Panc1 (cell line): ENCODE data around the gene LUZP2. TPM values are rescaled to one million over a fixed set of nuclear protein-coding genes. Genes with fewer than 3 reads are reported as not detected.

Experiments
- ATAC-seq: fragments of 200-7000 bp; cut with Tn5 transposase; 2 replicates; pipeline ENCODE4 v1.9.1; 2020; ENCODE audit warnings: mild to moderate bottlenecking, moderate library complexity
- BruUV-seq: library from RNA; stranded (reverse); fragments of 400-500 nt; replicated peaks from 2 replicates; lab custom pipeline; 2021; lab: Mats Ljungman, UMichigan
- CTCF ChIA-PET: fragments of 300-600 bp; sonication (Branson Sonifier 250); formaldehyde crosslinking; loops from one replicate; lab custom pipeline; 2022; ENCODE audit warnings: antibody characterized with exemption; lab: Charles Lee
- POLR2A ChIA-PET: fragments of 300-600 bp; sonication (Branson Sonifier 250); formaldehyde crosslinking; loops from one replicate; lab custom pipeline; 2022; ENCODE audit warnings: antibody characterized with exemption; lab: Charles Lee
- DNase-seq: peaks from one replicate; pipeline ENCODE4 v3.0.0-alpha.2; 2010; ENCODE audit warnings: low read depth, low spot score
- H3K27ac ChIP-seq: 2 replicates; pipeline ENCODE4 v1.5.1; 2011; ENCODE audit warnings: mild to moderate bottlenecking, low read length, inconsistent platforms
- H3K27me3 ChIP-seq: fragments of 200-500 bp; sonication (Bioruptor generic); 2 replicates; pipeline ENCODE4 v1.6.0; 2014; ENCODE audit warnings: low read length, inconsistent platforms; ENCODE audit not compliant: control insufficient read depth, insufficient read depth
- H3K36me3 ChIP-seq: fragments of 200-500 bp; sonication (Bioruptor generic); 2 replicates; pipeline ENCODE4 v1.5.1; 2014; ENCODE audit warnings: inconsistent platforms, mild to moderate bottlenecking, low read length, moderate library complexity; ENCODE audit not compliant: control insufficient read depth, insufficient read depth
- H3K4me1 ChIP-seq: 2 replicates; pipeline ENCODE4 v1.5.1; 2011; ENCODE audit warnings: inconsistent platforms, mild to moderate bottlenecking, low read length, moderate library complexity; ENCODE audit not compliant: control insufficient read depth, insufficient read depth
- H3K4me3 ChIP-seq, 2 experiments: 2 replicates each; pipeline ENCODE4 v1.5.1; 2011 to 2012; ENCODE audit warnings: low read depth in 2 of 2, low read length in 2 of 2, mild to moderate bottlenecking in 2 of 2, inconsistent platforms in 1 of 2, moderate library complexity in 1 of 2
- H3K9me3 ChIP-seq: fragments of 200-500 bp; sonication (Bioruptor generic); 2 replicates; pipeline ENCODE4 v1.5.1; 2014; ENCODE audit warnings: low read depth, mild to moderate bottlenecking, inconsistent platforms, low read length, moderate library complexity; ENCODE audit not compliant: control insufficient read depth, insufficient read depth
- POLR2AphosphoS5 ChIP-seq: IDR thresholded peaks from 2 replicates; pipeline ENCODE4 v1.6.1; 2012; ENCODE audit warnings: mild to moderate bottlenecking, low read depth, low read length, moderate library complexity
- SIN3A ChIP-seq: IDR thresholded peaks from 2 replicates; pipeline ENCODE4 v1.6.1; 2012; ENCODE audit warnings: low read depth, mild to moderate bottlenecking, low read length, moderate library complexity, borderline replicate concordance; ENCODE audit not compliant: insufficient read depth
- TCF7L2 ChIP-seq: IDR thresholded peaks from 2 replicates; pipeline ENCODE4 v1.6.1; 2011; ENCODE audit warnings: mild to moderate bottlenecking, low read depth, low read length, inconsistent platforms
- in situ Hi-C: cut with HindIII; loops from 2 replicates; pipeline ENCODE4 v1.10.0; 2016; ENCODE audit warnings: low sequenced_read_pairs, low pct_unique_long_range_greater_than_20kb
- intact Hi-C: fragments of 100-400 bp; cut with micrococcal nuclease; formaldehyde crosslinking; loops from one replicate; pipeline ENCODE4 v1.10.0; 2022; ENCODE audit not compliant: unreplicated experiment
- total RNA-seq: library from RNA; stranded (reverse); gene quantifications from one replicate; pipeline ENCODE4 v1.2.1, GENCODE V29; 2021; ENCODE audit not compliant: unreplicated experiment
- TF ChIP-seq, protein P1 (sequence below), 2 experiments: IDR thresholded peaks; 2 replicates each; pipeline ENCODE4 v1.6.1; 2011 to 2012; ENCODE audit warnings: low read depth in 2 of 2, control low read depth in 1 of 2, low read length in 1 of 2, mild to moderate bottlenecking in 1 of 2, moderate library complexity in 1 of 2; ENCODE audit not compliant: insufficient read depth in 1 of 2
- TF ChIP-seq, protein P2 (sequence below): fragments of 450-650 bp; IDR thresholded peaks from 2 replicates; pipeline ENCODE4 v1.5.1; 2017; ENCODE audit warnings: mild to moderate bottlenecking

LUZP2 gene
- total RNA-seq, 1 experiment from 2014 or later: 0.18 TPM

DNA sequence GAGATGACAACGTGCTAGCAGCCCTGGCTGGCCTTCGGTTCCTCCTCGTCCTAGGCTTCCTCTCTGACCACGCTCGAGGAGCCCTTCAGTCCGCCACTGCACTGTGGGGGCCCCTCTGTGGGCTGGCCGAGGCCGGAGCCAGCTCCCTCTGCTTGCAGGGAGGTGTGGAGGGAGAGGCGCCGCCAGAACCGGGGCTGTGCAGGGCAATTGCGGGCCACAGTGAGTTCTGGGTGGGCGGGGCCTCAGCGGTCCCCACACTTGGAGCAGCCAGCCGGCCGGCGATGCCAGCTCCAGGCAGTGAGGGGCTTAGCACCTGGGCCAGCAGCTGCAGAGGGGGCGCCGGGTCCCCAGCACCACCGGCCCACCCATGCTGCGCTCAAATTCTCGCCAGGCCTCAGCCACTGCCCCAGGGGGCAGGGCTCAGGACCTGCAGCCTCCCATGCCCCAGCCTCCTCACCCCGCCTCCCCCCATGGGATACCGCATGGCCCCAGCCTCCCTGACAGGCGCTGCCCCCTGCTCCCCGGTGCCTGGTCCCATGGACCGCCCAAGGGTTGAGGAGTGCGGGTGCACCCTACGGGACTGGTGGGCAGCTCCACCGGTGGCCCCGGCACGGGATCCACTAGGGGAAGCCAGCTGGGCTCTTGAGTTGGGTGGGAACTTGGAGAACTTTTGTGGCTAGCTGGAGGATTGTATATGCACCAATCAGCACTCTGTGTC lies 399.4 kb downstream of the LUZP2 start:
- H3K36me3 ChIP-seq: no peaks in the 10 kb centered on the region
- intact Hi-C loops (no loop called here), in situ Hi-C loops (no loop called here)
- no peak overlapping the region for H3K27ac ChIP-seq
- no peak for DNase-seq
- no peaks in the 10 kb centered on the region for H3K27me3 ChIP-seq
- ATAC-seq: no peak
- no peak for TF ChIP-seq POLR2AphosphoS5
- TF ChIP-seq, protein P1, sequence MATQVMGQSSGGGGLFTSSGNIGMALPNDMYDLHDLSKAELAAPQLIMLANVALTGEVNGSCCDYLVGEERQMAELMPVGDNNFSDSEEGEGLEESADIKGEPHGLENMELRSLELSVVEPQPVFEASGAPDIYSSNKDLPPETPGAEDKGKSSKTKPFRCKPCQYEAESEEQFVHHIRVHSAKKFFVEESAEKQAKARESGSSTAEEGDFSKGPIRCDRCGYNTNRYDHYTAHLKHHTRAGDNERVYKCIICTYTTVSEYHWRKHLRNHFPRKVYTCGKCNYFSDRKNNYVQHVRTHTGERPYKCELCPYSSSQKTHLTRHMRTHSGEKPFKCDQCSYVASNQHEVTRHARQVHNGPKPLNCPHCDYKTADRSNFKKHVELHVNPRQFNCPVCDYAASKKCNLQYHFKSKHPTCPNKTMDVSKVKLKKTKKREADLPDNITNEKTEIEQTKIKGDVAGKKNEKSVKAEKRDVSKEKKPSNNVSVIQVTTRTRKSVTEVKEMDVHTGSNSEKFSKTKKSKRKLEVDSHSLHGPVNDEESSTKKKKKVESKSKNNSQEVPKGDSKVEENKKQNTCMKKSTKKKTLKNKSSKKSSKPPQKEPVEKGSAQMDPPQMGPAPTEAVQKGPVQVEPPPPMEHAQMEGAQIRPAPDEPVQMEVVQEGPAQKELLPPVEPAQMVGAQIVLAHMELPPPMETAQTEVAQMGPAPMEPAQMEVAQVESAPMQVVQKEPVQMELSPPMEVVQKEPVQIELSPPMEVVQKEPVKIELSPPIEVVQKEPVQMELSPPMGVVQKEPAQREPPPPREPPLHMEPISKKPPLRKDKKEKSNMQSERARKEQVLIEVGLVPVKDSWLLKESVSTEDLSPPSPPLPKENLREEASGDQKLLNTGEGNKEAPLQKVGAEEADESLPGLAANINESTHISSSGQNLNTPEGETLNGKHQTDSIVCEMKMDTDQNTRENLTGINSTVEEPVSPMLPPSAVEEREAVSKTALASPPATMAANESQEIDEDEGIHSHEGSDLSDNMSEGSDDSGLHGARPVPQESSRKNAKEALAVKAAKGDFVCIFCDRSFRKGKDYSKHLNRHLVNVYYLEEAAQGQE (IDR thresholded peaks at IDR 0.05; ENCODE audit: insufficient read depth in 1 of 2, low read depth in 2 of 2, low read length in 1 of 2): no peak
- no peak for TF ChIP-seq SIN3A
- TF ChIP-seq, protein P2, sequence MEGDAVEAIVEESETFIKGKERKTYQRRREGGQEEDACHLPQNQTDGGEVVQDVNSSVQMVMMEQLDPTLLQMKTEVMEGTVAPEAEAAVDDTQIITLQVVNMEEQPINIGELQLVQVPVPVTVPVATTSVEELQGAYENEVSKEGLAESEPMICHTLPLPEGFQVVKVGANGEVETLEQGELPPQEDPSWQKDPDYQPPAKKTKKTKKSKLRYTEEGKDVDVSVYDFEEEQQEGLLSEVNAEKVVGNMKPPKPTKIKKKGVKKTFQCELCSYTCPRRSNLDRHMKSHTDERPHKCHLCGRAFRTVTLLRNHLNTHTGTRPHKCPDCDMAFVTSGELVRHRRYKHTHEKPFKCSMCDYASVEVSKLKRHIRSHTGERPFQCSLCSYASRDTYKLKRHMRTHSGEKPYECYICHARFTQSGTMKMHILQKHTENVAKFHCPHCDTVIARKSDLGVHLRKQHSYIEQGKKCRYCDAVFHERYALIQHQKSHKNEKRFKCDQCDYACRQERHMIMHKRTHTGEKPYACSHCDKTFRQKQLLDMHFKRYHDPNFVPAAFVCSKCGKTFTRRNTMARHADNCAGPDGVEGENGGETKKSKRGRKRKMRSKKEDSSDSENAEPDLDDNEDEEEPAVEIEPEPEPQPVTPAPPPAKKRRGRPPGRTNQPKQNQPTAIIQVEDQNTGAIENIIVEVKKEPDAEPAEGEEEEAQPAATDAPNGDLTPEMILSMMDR: no peak
- no peak for TF ChIP-seq TCF7L2
- H3K9me3 ChIP-seq: no peaks in the 10 kb centered on the region
- POLR2A ChIA-PET: no interaction called here
- H3K4me1 ChIP-seq: no peaks in the 10 kb centered on the region
- BruUV-seq: no TSS peak
- CTCF ChIA-PET: no interaction called here
- H3K4me3 ChIP-seq: no peak overlapping the region

DNA sequence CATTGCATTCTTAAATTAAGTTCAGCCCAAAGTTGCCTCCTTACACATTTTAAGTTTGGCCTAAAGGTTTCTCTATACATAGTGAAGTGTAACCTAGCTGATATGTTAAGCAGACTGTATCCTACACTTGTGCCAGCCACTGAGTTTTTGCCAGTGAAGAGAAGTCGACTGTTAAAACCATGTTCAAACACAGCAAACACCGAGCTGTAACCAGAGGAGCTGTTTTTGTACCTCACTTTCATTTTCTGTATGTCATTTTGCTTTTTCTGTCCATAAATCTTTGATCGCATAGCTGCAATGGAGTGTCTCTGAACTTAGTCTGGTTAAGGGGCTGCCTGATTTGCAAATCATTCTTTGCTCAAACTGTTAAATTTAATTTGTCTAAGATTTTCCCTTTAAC lies 403.7 kb downstream of the LUZP2 start:
- H3K4me1 ChIP-seq: no peaks in the 10 kb centered on the region
- TF ChIP-seq, protein P2: no peak
- TF ChIP-seq, protein P1 (IDR thresholded peaks at IDR 0.05; ENCODE audit: insufficient read depth in 1 of 2, low read depth in 2 of 2, low read length in 1 of 2): no peak
- TF ChIP-seq SIN3A (no peak), POLR2AphosphoS5 (no peak), TCF7L2 (no peak)
- ATAC-seq (no peak), DNase-seq (no peak)
- BruUV-seq: no TSS peak
- no peaks in the 10 kb centered on the region for H3K27me3 ChIP-seq
- ChIA-PET POLR2A (no interaction called here), CTCF (no interaction called here)
- H3K4me3 ChIP-seq: no peak overlapping the region
- H3K27ac ChIP-seq: no peak overlapping the region
- in situ Hi-C loops (no loop called here), intact Hi-C loops (no loop called here)
- H3K9me3 ChIP-seq: no peaks in the 10 kb centered on the region
- no peaks in the 10 kb centered on the region for H3K36me3 ChIP-seq
